ENCODE data around the gene TBX4. TPM values are rescaled to one million over a fixed set of nuclear protein-coding genes. Genes with fewer than 3 reads are reported as not detected.

The TBX4 gene
- total and polyA plus RNA-seq, 2 experiments from 2014 or later = not detected

- H2AFZ ChIP-seq = no peak overlapping the region
- no peaks in the 10 kb centered on the region for H4K20me1 ChIP-seq (replicated peaks; ENCODE audit: insufficient read depth)
- no peak overlapping the region for H3K4me3 ChIP-seq
- H3F3A ChIP-seq (replicated peaks; ENCODE audit: low read depth) = no peaks in the 10 kb centered on the region
- no peaks in the 10 kb centered on the region; the same call in 1 of the 2 replicates for H3K27me3 ChIP-seq (ENCODE audit: insufficient read depth)
- ATAC-seq (no peak), DNase-seq (ENCODE audit: low spot score) (no peak)
- H3K4me1 ChIP-seq (ENCODE audit: insufficient read depth) = no peaks in the 10 kb centered on the region
- H3K4me3 Mint-ChIP-seq = no peak overlapping the region
- H3K27ac ChIP-seq (ENCODE audit: low read depth) = no peak overlapping the region
- no peaks in the 10 kb centered on the region for H3K9me3 Mint-ChIP-seq
- H3K79me2 ChIP-seq (replicated peaks; ENCODE audit: insufficient read depth) = no peaks in the 10 kb centered on the region
- H3K27me3 Mint-ChIP-seq (ENCODE audit: insufficient read depth, low read depth, poor library complexity) = no peaks in the 10 kb centered on the region
- H3K4me1 Mint-ChIP-seq = peaks cover 2% of the 10 kb centered on the region; the same call in 1 of the 3 replicates
- TF ChIP-seq REST (IDR thresholded peaks at IDR 0.05; ENCODE audit: unreplicated experiment) (no peak), ZNF462 (CRISPR knock-in tag; IDR thresholded peaks at IDR 0.05) (no peak), ETS1 (IDR thresholded peaks at IDR 0.05) (no peak), EZH2 (IDR thresholded peaks at IDR 0.05; ENCODE audit: low read depth, unreplicated experiment) (no peak), EZH2phosphoT487 (IDR thresholded peaks at IDR 0.05; ENCODE audit: unreplicated experiment) (no peak), CTCF (conservative IDR thresholded peaks at IDR 0.05; ENCODE audit: low read depth in 2 of 2) (no peak), ZNF331 (CRISPR knock-in tag; IDR thresholded peaks at IDR 0.05; ENCODE audit: low read depth) (no peak), POLR2AphosphoS5 (IDR thresholded peaks at IDR 0.05; ENCODE audit: low read depth) (no peak), JUNB (IDR thresholded peaks at IDR 0.05; ENCODE audit: unreplicated experiment) (no peak), CREB1 (CRISPR knock-in tag; IDR thresholded peaks at IDR 0.05; ENCODE audit: low read depth) (no peak), NANOG (IDR thresholded peaks at IDR 0.05; ENCODE audit: borderline replicate concordance) (no peak), STAT1 (IDR thresholded peaks at IDR 0.05; ENCODE audit: unreplicated experiment) (no peak), ZNF114 (CRISPR knock-in tag; IDR thresholded peaks at IDR 0.05) (no peak)
- H3K4me2 ChIP-seq = no peak overlapping the region
- H3K36me3 ChIP-seq (ENCODE audit: insufficient read depth) = no peaks in the 10 kb centered on the region
- H3K9me2 ChIP-seq (ENCODE audit: insufficient read depth) = no peaks in the 10 kb centered on the region
- no peaks in the 10 kb centered on the region for H3K36me3 Mint-ChIP-seq (ENCODE audit: low read depth)
- no peak overlapping the region for H3K27ac Mint-ChIP-seq
Observed at GRCh38 chr17:61436273-61436672, 15.9 kb upstream of the TBX4 start.

All from GM23338 (cell line).